Dedifferentiated amniotic fluid mesenchymal stem cell (primary cell): Measurements from ENCODE around the gene UGT3A1.

Experiments used
- DNase-seq: peaks from one replicate; pipeline ENCODE4 v3.0.0-alpha.2; 2016; ENCODE audit errors: extremely low spot score

Gene UGT3A1

DNA sequence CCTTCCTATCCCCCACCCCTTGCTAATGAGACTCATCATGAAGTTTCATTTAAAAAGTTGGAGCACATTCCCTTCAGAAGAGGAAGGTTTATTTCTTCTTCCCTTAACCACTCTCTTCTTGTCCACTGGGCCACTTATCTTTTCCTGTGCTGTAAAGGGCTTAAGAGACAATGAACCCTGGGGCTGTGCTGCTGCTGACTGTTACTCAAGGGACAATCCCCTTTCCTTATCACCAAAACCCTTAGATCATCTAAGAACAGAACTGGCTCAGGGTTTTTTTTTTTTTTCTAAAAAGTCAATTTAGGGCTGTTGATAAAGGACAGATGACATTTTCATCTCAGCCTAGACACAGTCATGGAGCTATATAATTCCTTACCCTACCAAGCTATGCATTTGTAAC lies 82.4 kb downstream of the UGT3A1 start:
- DNase-seq, result no peak

DNA sequence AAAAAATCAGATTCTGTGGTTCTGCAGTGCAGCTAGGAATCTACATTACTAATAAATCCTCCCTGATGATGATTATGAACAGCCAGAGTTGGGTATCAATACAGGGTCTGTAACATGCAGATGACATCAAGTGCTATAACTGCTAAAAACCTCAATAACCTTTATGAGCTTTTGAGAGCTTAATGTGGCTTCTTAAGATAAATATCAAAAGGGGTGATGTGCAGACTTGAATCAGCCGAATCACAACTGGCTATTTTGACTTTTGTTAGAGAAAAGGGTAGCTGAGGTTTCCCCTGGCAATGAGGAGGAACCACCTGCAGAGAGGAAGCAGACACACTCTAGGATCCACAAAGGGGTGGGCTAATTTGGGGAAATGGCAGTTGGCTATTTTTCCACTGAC lies 83.0 kb downstream of the UGT3A1 start:
- no peak for DNase-seq

DNA sequence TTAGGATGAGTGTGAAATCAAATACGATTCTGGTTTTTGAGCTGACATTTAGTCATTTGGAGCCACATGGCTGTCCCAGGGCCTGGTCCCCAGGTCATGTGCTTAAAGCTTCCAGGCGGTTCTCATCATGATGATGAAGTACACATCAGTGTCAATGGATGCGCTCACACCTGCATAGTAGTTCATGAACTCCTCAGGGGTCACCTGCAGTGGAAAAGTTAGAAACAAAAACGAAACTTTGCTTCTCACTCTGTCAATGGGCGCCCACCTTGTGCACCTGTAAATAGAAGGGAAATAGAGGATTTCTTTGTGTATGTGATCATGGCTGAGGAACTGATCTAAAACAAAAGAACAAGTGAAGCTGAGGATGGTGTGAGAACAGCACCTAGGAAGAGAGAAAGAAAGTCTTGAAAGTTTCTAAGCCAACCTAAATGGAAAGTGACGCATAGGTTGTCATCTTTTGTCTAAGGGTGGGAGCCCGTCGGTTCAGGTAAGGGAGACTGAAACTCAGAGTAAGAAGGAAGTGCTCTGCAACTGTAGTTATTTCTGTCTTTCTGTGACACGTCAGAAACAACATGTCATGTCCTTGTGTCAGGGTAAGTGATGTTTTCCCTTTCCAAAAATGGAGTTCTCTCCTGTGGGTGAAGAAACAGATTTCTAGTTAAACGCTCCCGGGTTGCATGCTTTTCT lies 86.6 kb downstream of the UGT3A1 start:
- no peak for DNase-seq

DNA sequence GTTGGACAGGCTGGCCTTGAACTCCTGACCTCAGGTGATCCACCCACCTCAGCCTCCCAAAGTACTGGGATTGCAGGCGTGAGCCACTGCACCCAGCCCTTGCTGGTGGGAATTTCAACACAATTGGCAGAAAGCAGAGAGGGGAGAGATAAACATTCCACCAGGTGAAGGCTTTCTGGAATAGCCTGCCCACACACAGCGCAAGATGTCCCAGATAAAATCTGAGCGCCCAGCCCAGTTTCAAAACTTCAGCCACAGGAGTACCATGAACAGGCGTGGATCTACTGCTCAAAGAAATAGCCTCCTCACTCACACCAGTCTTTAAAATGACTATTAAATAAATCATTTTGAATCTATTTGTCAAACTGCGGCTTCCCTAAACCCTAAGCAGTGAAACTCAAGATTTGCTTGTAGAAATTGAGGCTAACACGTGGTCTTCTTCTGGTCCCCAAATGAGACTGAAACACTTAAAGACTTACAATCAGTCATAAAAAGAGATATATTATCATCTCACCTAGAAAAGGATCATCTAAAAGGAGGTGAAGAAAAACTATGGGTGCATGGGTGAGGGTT lies 87.5 kb downstream of the UGT3A1 start:
- DNase-seq, result no peak

DNA sequence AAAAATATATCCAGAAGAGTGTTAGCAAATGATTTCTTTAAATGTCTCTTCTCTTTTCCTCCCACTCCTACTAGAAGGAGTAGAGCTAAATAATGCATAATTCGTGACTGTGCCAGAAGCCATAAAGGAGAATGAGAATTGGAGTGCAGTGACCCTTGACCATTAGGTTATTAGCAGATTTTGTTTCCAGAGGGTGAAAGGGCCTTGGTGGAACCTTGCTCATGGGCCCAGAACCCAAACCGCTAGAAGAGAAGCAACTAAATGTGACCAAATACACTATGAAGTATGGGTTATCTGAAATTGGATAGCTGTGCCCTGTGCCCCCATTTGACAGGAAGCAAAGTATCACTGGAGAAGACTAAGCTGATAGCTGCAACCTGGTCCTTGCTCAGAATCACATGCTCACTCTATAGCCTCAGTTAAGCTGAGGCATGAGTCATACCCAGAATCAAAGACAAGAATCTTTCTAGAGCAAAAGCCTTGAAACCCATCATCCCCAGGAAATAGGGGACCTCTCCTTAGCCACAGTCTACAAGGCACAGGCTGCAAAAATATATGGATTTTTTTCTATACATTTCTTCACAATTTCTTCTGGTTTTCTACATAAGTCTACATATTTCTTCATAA lies 89.0 kb downstream of the UGT3A1 start:
- DNase-seq, result no peak
